Middle frontal gyrus (tissue), 1 donor: ENCODE results near the gene SHROOM3.

Source experiments
- DNase-seq: peaks from one replicate; pipeline ENCODE4 v3.0.0-alpha.2; 2015; ENCODE audit warnings: low spot score; ENCODE audit errors: extremely low spot score

The SHROOM3 gene

GRCh38 chr4:76539979-76540378, 105.0 kb downstream of the SHROOM3 start:
- no peak for DNase-seq

GRCh38 chr4:76540486-76540885, 105.5 kb downstream of the SHROOM3 start:
- DNase-seq: no peak

- no peak for DNase-seq
These were observed 108.3 kb downstream of the SHROOM3 start for GRCh38 chr4:76543378-76543777.

- DNase-seq: no peak
These were observed 109.7 kb downstream of the SHROOM3 start for GRCh38 chr4:76544725-76545124.

GRCh38 chr4:76545226-76545884, 110.3 kb downstream of the SHROOM3 start:
- DNase-seq: no peak

- no peak for DNase-seq
These were observed 111.3 kb downstream of the SHROOM3 start for GRCh38 chr4:76546327-76546726.

GRCh38 chr4:76546759-76547742, 112.0 kb downstream of the SHROOM3 start:
- DNase-seq: no peak

GRCh38 chr4:76548704-76549103, 113.7 kb downstream of the SHROOM3 start:
- no peak for DNase-seq

GRCh38 chr4:76549765-76550164, 114.7 kb downstream of the SHROOM3 start:
- no peak for DNase-seq

GRCh38 chr4:76550966-76551780, 116.1 kb downstream of the SHROOM3 start:
- no peak for DNase-seq

- no peak for DNase-seq
These were observed 119.6 kb downstream of the SHROOM3 start for GRCh38 chr4:76554630-76555029.

- DNase-seq: no peak
These were observed 121.4 kb downstream of the SHROOM3 start for GRCh38 chr4:76556452-76556851.

GRCh38 chr4:76558396-76559235, 123.6 kb downstream of the SHROOM3 start:
- DNase-seq: no peak

- no peak for DNase-seq
These were observed 124.4 kb downstream of the SHROOM3 start for GRCh38 chr4:76559236-76560071.

GRCh38 chr4:76562161-76562560, 127.1 kb downstream of the SHROOM3 start:
- no peak for DNase-seq

GRCh38 chr4:76562836-76563453, 127.9 kb downstream of the SHROOM3 start:
- no peak for DNase-seq

- no peak for DNase-seq
These were observed 128.6 kb downstream of the SHROOM3 start for GRCh38 chr4:76563454-76564122.

GRCh38 chr4:76564123-76564915, 129.3 kb downstream of the SHROOM3 start:
- DNase-seq: no peak
